Measurements from ENCODE around the gene HSPA4. TPM values are rescaled to one million over a fixed set of nuclear protein-coding genes. Genes with fewer than 3 reads are reported as not detected.
A peak's percentile ranks its signal among the peaks of the same experiment; 100 is the strongest.
"Not testable (repeated sequence)": the region's sequence is repeated elsewhere in the genome, so short reads cannot be mapped to it uniquely, and the experiment has no call there.

Gene HSPA4
- total RNA-seq (2014; rRNA removed; shearing (Covaris generic)): 93.8 and 115 TPM in 2 replicates

GRCh38 chr5:133051542-133052316, at the start of gene HSPA4:
Gene HSPA4 (plus strand): TSS chr5:133052013. CDS start chr5:133052251, 238 bp downstream.
- DNase-seq (ENCODE audit: low read depth): peak; percentile 98

- no peak for DNase-seq (ENCODE audit: low read depth)
Measured at GRCh38 chr5:133006653-133007052, 45.2 kb upstream of the HSPA4 start.

GRCh38 chr5:133008455-133008854, 43.4 kb upstream of the HSPA4 start:
- DNase-seq (ENCODE audit: low read depth): not testable (repeated sequence)

GRCh38 chr5:133015466-133015865, 36.3 kb upstream of the HSPA4 start:
- no peak for DNase-seq (ENCODE audit: low read depth)

GRCh38 chr5:133017964-133018363, 33.8 kb upstream of the HSPA4 start:
- DNase-seq (ENCODE audit: low read depth): no peak

GRCh38 chr5:133019471-133019870, 32.3 kb upstream of the HSPA4 start:
- DNase-seq (ENCODE audit: low read depth): not testable (repeated sequence)

GRCh38 chr5:133025804-133026663, 25.8 kb upstream of the HSPA4 start, which contains the start of gene ZCCHC10:
Gene ZCCHC10 (minus strand): TSS chr5:133026549. CDS start chr5:133026537, 12 bp downstream.
- DNase-seq (ENCODE audit: low read depth): peak; percentile 89

- no peak for DNase-seq (ENCODE audit: low read depth)
Measured at GRCh38 chr5:133026664-133027153, 25.1 kb upstream of the HSPA4 start.

- DNase-seq (ENCODE audit: low read depth): no peak
Measured at GRCh38 chr5:133029416-133029815, 22.4 kb upstream of the HSPA4 start.

GRCh38 chr5:133030343-133031005, 21.3 kb upstream of the HSPA4 start:
- no peak for DNase-seq (ENCODE audit: low read depth)

- peak; percentile 34 for DNase-seq (ENCODE audit: low read depth)
Measured at GRCh38 chr5:133032852-133033742, 18.7 kb upstream of the HSPA4 start.

GRCh38 chr5:133034064-133034463, 17.7 kb upstream of the HSPA4 start:
- no peak for DNase-seq (ENCODE audit: low read depth)

- no peak for DNase-seq (ENCODE audit: low read depth)
Measured at GRCh38 chr5:133035224-133035623, 16.6 kb upstream of the HSPA4 start.

- DNase-seq (ENCODE audit: low read depth): not testable (repeated sequence)
Measured at GRCh38 chr5:133036677-133037076, 15.1 kb upstream of the HSPA4 start.

GRCh38 chr5:133041157-133041784, 10.5 kb upstream of the HSPA4 start:
- DNase-seq (ENCODE audit: low read depth): no peak

- peak; percentile 66 for DNase-seq (ENCODE audit: low read depth)
Measured at GRCh38 chr5:133041910-133042309, 9.9 kb upstream of the HSPA4 start.

GRCh38 chr5:133046560-133046959, 5.3 kb upstream of the HSPA4 start:
- not testable (repeated sequence) for DNase-seq (ENCODE audit: low read depth)

GRCh38 chr5:133047404-133047803, 4.4 kb upstream of the HSPA4 start:
- no peak for DNase-seq (ENCODE audit: low read depth)

GRCh38 chr5:133048993-133049725, 2.7 kb upstream of the HSPA4 start:
- peak; percentile 11 for DNase-seq (ENCODE audit: low read depth)

- DNase-seq (ENCODE audit: low read depth): peak; percentile 14
Measured at GRCh38 chr5:133049726-133050048, 2.1 kb upstream of the HSPA4 start.
